Epithelial cell of esophagus (primary cell): ENCODE measurements around the gene TOMT.
A peak's percentile ranks its signal among the peaks of the same experiment; 100 is the strongest.

Experiments
- DNase-seq: peaks from one replicate; pipeline ENCODE4 v3.0.0; 2010; ENCODE audit warnings: low read depth
- H3K4me3 ChIP-seq: 2 replicates; pipeline ENCODE4 v1.5.1; 2011; ENCODE audit warnings: mild to moderate bottlenecking, low read length, control low read depth
- TF ChIP-seq, protein P1 (sequence below): IDR thresholded peaks from 2 replicates; pipeline ENCODE4 v1.5.1; 2011; ENCODE audit warnings: low read depth, mild to moderate bottlenecking, low read length, control low read depth, inconsistent platforms; ENCODE audit not compliant: insufficient read depth; ENCODE audit errors: missing control alignments

Gene TOMT

GRCh38 chr11:72102162-72102561, 3.6 kb upstream of the TOMT start:
- no peak for DNase-seq
- TF ChIP-seq, protein P1, sequence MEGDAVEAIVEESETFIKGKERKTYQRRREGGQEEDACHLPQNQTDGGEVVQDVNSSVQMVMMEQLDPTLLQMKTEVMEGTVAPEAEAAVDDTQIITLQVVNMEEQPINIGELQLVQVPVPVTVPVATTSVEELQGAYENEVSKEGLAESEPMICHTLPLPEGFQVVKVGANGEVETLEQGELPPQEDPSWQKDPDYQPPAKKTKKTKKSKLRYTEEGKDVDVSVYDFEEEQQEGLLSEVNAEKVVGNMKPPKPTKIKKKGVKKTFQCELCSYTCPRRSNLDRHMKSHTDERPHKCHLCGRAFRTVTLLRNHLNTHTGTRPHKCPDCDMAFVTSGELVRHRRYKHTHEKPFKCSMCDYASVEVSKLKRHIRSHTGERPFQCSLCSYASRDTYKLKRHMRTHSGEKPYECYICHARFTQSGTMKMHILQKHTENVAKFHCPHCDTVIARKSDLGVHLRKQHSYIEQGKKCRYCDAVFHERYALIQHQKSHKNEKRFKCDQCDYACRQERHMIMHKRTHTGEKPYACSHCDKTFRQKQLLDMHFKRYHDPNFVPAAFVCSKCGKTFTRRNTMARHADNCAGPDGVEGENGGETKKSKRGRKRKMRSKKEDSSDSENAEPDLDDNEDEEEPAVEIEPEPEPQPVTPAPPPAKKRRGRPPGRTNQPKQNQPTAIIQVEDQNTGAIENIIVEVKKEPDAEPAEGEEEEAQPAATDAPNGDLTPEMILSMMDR: no peak
- H3K4me3 ChIP-seq: peak overlapping the region; percentile 99

DNA sequence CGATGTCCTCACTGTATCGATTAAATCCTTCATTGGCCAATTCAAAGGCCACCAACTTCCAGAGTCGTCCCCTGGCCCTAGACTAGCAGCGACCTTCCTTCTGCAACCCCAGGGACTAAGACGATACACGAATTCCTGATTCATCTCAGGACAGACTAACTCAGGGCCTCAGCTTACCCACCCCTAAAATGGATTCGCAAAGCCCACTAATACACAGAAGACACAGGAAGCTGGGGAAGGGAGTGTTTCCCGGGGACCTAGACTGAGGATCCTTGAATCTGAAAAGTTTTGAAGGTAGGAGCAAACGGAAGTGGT, 3.1 kb upstream of the TOMT start:
- TF ChIP-seq, protein P1: no peak
- peak overlapping the region; percentile 99 for H3K4me3 ChIP-seq
- DNase-seq: no peak

- DNase-seq: peak; percentile 99
- H3K4me3 ChIP-seq: peak within 1 kb of the TSS; percentile 99
- TF ChIP-seq, protein P1: peak; percentile 52
Measured at GRCh38 chr11:72102946-72103753, 2.6 kb upstream of the TOMT start, which contains the start of gene LAMTOR1. LAMTOR1 (minus strand) TSS chr11:72103297; CDS start chr11:72103224, 73 bp downstream.

- H3K4me3 ChIP-seq: peak overlapping the region; percentile 99
- TF ChIP-seq, protein P1: no peak
- DNase-seq: no peak
Measured at GRCh38 chr11:72103754-72104167, 2.0 kb upstream of the TOMT start.

DNA sequence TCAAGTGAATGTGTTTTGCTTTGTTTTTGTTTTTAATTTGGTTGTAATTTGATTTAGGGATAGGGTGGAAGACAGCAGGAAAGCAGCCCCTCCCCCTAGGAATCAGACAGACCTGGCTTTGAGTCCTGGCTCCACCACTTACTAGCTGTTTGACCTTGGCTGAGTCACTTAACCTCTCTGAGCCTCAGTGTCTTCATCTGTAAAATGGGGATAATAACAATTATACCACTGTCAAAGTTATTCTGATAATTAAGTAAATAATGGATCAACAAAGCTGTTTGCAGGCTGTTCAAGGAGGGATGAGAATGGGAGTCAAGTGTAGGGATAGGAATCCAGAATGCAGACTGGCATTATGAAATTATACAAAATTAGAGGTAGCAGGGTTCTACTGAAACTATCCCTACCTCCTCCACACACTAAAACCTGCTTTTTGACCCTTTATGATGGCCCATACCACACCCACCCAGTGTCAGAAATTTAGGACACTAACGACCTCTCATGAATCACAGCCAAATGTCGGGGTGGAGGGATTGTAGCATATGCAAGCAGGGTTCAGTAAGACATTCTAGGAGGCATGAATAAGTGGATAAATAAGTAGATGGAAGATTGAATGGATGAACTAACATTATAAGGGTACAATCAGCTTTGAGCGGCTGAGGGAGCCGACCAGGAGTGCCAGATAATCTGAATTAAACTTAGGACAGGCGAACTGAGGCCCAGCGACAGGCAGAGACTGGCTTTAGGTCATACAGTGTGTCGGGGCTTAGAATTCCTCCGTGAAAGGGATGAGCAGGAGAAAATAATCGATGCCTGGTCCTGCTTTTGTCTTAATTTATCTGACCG, 5.8 kb downstream of the TOMT start:
- TF ChIP-seq, protein P1: no peak
- no peak for DNase-seq
- H3K4me3 ChIP-seq: peak overlapping the region; percentile 88

GRCh38 chr11:72112143-72112977, 6.6 kb downstream of the TOMT start, which contains the start of gene ANAPC15:
ANAPC15 (minus strand) TSS chr11:72112695; CDS start chr11:72111276, 1,419 bp downstream.
- TF ChIP-seq, protein P1: no peak
- peak; percentile 100 for DNase-seq
- H3K4me3 ChIP-seq: peak within 1 kb of the TSS; percentile 88
